ENCODE measurements around the gene NTN3. TPM values are rescaled to one million over a fixed set of nuclear protein-coding genes. Genes with fewer than 3 reads are reported as not detected.

The NTN3 gene
- total and polyA plus RNA-seq, 2 of the 4 experiments (the other 2 are of a cell fraction), result 0.18 to 0.38 TPM

- H3K4me2 ChIP-seq (ENCODE audit: low read depth, low read length), result no peak overlapping the region
- DNase-seq, result no peak
- H2BK120ac ChIP-seq (ENCODE audit: low read depth, low read length), result no peak overlapping the region
- peaks cover 28% of the 10 kb centered on the region for H4K20me1 ChIP-seq (ENCODE audit: insufficient read depth, low read length)
- no peak overlapping the region for H3K9ac ChIP-seq (ENCODE audit: low read depth, low read length)
- H3K23ac ChIP-seq (ENCODE audit: low read depth, low read length), result no peak overlapping the region
- H2AK9ac ChIP-seq (replicated peaks; ENCODE audit: low read depth, low read length, poor library complexity), result no peak overlapping the region
- no peak overlapping the region for H3K4ac ChIP-seq (ENCODE audit: low read depth, low read length)
- no peak overlapping the region for H3K27ac ChIP-seq (ENCODE audit: insufficient read depth, low read length)
- H2BK5ac ChIP-seq (ENCODE audit: low read depth, low read length, poor library complexity, severe bottlenecking), result no peak overlapping the region
- no TSS peak for BruUV-seq (replicated peaks)
- 92% methylated on average over 2 of the region's 3 CpGs; no CpG with 5 or more reads in 1 of the 2 experiments for WGBS, 2 experiments (ENCODE audit: extremely low coverage in 2 of 2, insufficient read length in 1 of 2)
- no peak overlapping the region for H2AFZ ChIP-seq (replicated peaks; ENCODE audit: low read length, poor library complexity)
- H3K14ac ChIP-seq (replicated peaks; ENCODE audit: low read depth, low read length), result no peak overlapping the region
- no peak overlapping the region for H4K8ac ChIP-seq (ENCODE audit: low read depth in 2 of 2, low read length in 2 of 2)
- H3K79me1 ChIP-seq (ENCODE audit: low read depth in 1 of 2, low read length in 2 of 2), result peaks cover 15 to 70% of the 10 kb centered on the region in 2 experiments; a peak in 3 of 4 replicates
- no peaks in the 10 kb centered on the region for H3K27me3 ChIP-seq (ENCODE audit: control insufficient read depth, insufficient read depth, low read length)
- H3K9me3 ChIP-seq (ENCODE audit: control insufficient read depth, insufficient read depth, low read length), result no peaks in the 10 kb centered on the region
- dilution Hi-C loops (cut with HindIII; ENCODE audit: low sequenced_read_pairs, unreplicated experiment) (no loop called here), intact Hi-C loops (cut with micrococcal nuclease) (no loop called here), in situ Hi-C loops (cut with MboI; ENCODE audit: low sequenced_read_pairs) (no loop called here)
- H2BK20ac ChIP-seq (ENCODE audit: low read depth, low read length), result no peak overlapping the region
- ChIA-PET POLR2A (ENCODE audit: unreplicated experiment) (no interaction called here), CTCF (no interaction called here)
- no peak for ATAC-seq (ENCODE audit: low read depth)
- peaks cover 3% of the 10 kb centered on the region; the same call in 1 of the 2 replicates for H3K9me1 ChIP-seq (ENCODE audit: insufficient read depth, low read length)
- TF ChIP-seq CHD1 (IDR thresholded peaks at IDR 0.05; ENCODE audit: low read depth, low read length) (no peak), FOS (IDR thresholded peaks at IDR 0.05; ENCODE audit: low read depth, low read length) (no peak), RFX5 (IDR thresholded peaks at IDR 0.05; ENCODE audit: low read depth, low read length) (no peak), SMC3 (IDR thresholded peaks at IDR 0.05; ENCODE audit: low read depth, low read length) (no peak), MAFK (IDR thresholded peaks at IDR 0.05; ENCODE audit: low read depth, low read length) (no peak), POLR2A (IDR thresholded peaks at IDR 0.05; ENCODE audit: low read depth, low read length) (no peak), NFE2L2 (IDR thresholded peaks at IDR 0.05; ENCODE audit: low read depth, low read length) (no peak), MXI1 (IDR thresholded peaks at IDR 0.05; ENCODE audit: borderline replicate concordance, low read depth, low read length) (no peak), ELK1 (IDR thresholded peaks at IDR 0.05; ENCODE audit: borderline replicate concordance, low read depth, low read length) (no peak), BHLHE40 (IDR thresholded peaks at IDR 0.05; ENCODE audit: low read depth, low read length) (no peak), CEBPB (IDR thresholded peaks at IDR 0.05; ENCODE audit: low read depth, low read length) (no peak), USF2 (IDR thresholded peaks at IDR 0.05; ENCODE audit: low read depth, low read length) (no peak), RCOR1 (IDR thresholded peaks at IDR 0.05; ENCODE audit: insufficient replicate concordance, low read length) (no peak), CTCF (conservative IDR thresholded peaks at IDR 0.05; ENCODE audit: low read depth, low read length) (no peak), MAZ (IDR thresholded peaks at IDR 0.05; ENCODE audit: borderline replicate concordance, low read depth, low read length) (no peak), RAD21 (IDR thresholded peaks at IDR 0.05; ENCODE audit: low read length) (no peak)
- H3K36me3 ChIP-seq (ENCODE audit: control insufficient read depth, insufficient read depth, low read length), result no peaks in the 10 kb centered on the region
- H4K91ac ChIP-seq (ENCODE audit: insufficient read depth, low read depth, low read length), result no peak overlapping the region
- H2BK15ac ChIP-seq (ENCODE audit: low read depth, low read length), result no peak overlapping the region
- no peak overlapping the region for H4K5ac ChIP-seq (ENCODE audit: low read depth, low read length)
- no peak overlapping the region for H3K56ac ChIP-seq (ENCODE audit: extremely low read depth, insufficient read depth, low read length)
- no peak overlapping the region for H3K18ac ChIP-seq (ENCODE audit: low read depth, low read length)
- peaks cover 10% of the 10 kb centered on the region for H3K4me1 ChIP-seq (ENCODE audit: control insufficient read depth, insufficient read depth, low read length)
- no peak overlapping the region for H3K4me3 ChIP-seq (ENCODE audit: insufficient read depth, low read depth, low read length)
- H2AK5ac ChIP-seq (ENCODE audit: low read depth, low read length), result no peak overlapping the region
Observed at GRCh38 chr16:2477327-2477726, 6.2 kb downstream of the NTN3 start.

All from IMR-90 (cell line).